GM12864 (cell line): ENCODE measurements around the gene PCSK4.
"Not testable (repeated sequence)": the region's sequence is repeated elsewhere in the genome, so short reads cannot be mapped to it uniquely, and the experiment has no call there.

ENCODE experiments used
- DNase-seq: peaks from one replicate; pipeline ENCODE4 v3.0.0-alpha.2; 2011; ENCODE audit warnings: low read depth
- H3K4me3 ChIP-seq: 2 replicates; pipeline ENCODE4 v1.5.1; 2011; ENCODE audit warnings: mild to moderate bottlenecking, low read depth, low read length, control low read depth
- TF ChIP-seq, protein P1 (sequence below): IDR thresholded peaks from 2 replicates; pipeline ENCODE4 v1.5.1; 2011; ENCODE audit warnings: low read depth, mild to moderate bottlenecking, moderate library complexity, low read length, control low read depth, inconsistent platforms; ENCODE audit errors: missing control alignments

The PCSK4 gene

DNA sequence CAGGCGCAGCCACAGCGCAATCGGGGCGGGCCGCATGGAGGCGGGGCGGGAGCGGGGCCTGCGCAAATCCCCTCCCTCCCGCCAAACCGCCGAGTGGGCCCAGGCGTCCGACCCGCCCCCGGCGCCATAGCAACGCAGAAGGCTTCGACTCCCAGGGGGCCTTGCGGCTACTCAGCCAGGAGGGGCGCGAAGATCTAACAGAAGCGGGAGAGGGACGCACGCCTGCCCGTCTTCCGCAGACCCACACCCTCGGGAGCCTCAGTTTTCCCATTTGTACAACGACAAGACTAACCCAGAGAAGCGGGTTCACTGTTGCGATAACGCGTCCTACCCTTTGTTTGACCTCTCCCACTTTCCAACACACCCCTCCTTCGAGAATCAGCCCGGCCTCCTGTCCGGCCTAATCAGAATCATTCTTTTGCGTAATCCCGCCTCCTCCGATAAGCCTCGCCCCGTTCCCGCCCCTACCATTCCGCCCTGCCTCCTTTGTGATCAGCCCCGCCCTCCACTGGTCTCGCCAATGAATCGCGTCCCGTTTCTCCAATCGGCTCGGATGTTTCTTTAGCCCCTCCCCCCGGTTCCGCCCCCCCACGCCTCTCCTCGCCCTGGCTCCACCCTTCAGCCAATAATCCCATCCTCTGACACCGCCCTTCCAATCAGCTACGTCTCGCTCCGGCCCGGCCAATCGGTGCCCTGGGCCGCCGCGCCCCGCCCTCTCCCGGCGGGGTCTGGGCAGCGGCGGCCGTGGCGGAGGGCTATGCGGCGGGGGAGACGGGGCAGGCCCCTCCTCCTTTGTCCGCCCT lies at the start of gene PCSK4:
TSS of gene PCSK4 (minus strand) at position 40 of the 803 bp plus-strand sequence. CDS start at position 36, 4 bp downstream.
- H3K4me3 ChIP-seq = peak within 1 kb of the TSS; percentile 60
- TF ChIP-seq, protein P1, sequence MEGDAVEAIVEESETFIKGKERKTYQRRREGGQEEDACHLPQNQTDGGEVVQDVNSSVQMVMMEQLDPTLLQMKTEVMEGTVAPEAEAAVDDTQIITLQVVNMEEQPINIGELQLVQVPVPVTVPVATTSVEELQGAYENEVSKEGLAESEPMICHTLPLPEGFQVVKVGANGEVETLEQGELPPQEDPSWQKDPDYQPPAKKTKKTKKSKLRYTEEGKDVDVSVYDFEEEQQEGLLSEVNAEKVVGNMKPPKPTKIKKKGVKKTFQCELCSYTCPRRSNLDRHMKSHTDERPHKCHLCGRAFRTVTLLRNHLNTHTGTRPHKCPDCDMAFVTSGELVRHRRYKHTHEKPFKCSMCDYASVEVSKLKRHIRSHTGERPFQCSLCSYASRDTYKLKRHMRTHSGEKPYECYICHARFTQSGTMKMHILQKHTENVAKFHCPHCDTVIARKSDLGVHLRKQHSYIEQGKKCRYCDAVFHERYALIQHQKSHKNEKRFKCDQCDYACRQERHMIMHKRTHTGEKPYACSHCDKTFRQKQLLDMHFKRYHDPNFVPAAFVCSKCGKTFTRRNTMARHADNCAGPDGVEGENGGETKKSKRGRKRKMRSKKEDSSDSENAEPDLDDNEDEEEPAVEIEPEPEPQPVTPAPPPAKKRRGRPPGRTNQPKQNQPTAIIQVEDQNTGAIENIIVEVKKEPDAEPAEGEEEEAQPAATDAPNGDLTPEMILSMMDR = no peak
- peak; percentile 89 for DNase-seq

DNA sequence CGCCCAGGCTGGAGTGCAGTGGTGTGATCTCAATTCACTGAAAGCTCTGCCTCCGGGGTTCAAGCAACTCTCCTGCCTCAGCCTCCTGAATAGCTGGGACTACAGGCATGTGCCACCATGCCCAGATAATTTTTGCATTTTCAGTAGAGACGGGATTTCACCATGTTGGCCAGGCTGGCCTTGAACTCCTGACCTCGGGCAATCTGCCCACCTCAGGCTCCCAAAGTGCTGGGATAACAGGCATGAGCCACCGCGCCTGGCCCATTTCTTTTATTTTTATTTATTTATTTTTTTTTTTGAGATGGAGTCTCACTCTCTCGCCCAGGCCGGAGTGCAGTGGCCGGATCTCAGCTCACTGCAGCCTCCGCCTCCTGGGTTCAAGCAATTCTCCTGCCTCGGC lies 49.6 kb upstream of the PCSK4 start:
- H3K4me3 ChIP-seq, DNase-seq: not testable (repeated sequence)

DNA sequence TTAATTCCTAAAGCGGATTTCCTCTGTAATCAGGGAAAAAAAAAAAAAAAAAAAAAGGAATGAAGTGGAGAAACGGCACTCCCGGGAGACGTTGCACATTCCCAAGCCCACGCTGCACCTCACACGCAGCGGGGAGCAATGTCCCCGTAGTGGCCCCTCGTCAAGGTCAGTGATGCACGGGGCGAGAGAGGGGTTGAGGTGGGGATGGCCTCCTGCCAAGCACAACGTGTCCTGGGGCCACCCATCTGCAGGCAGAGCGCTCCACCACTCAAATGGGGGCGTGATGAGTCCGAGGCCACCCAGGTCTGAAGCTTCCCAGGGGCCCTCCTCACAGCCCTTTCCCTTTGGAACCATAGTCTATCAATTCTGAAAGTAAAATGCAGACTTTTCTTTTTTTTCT lies 48.8 kb upstream of the PCSK4 start:
- TF ChIP-seq, protein P1 = no peak
- H3K4me3 ChIP-seq = no peak overlapping the region
- DNase-seq = no peak

GRCh38 chr19:1535699-1536098 lies 45.5 kb upstream of the PCSK4 start:
- DNase-seq, H3K4me3 ChIP-seq: not testable (repeated sequence)

- DNase-seq = no peak
- no peak overlapping the region for H3K4me3 ChIP-seq
- TF ChIP-seq, protein P1 = no peak
Measured at GRCh38 chr19:1534972-1535371, 44.8 kb upstream of the PCSK4 start.

- TF ChIP-seq, protein P1 = no peak
- DNase-seq = no peak
Measured at GRCh38 chr19:1533510-1534150, 43.5 kb upstream of the PCSK4 start.

DNA sequence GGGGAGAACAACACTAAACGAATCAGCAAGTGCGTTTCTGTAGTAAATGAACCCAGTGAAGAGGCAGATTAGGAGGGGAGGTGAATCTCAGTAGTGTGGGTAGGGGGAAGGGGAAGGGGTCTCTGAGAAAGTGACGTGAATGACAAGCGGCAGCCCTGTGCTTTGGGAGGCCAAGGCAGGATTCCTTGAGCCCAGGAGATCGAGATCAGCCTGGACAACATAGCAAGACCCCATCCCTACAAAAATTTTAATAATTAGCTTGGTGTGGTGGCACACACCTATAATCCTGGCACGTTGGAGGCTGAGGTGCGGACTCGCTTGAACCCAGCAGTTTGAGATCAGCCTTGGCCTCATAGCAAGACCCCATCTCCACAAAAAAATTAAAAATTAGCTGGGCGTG lies 41.9 kb upstream of the PCSK4 start:
- TF ChIP-seq, protein P1 = no peak
- H3K4me3 ChIP-seq = no peak overlapping the region
- no peak for DNase-seq

More at GRCh38 chr19:1533510-1534150, 43.5 kb upstream of the PCSK4 start:
- no peak overlapping the region for H3K4me3 ChIP-seq

- DNase-seq = no peak
- TF ChIP-seq, protein P1 = no peak
- H3K4me3 ChIP-seq = no peak overlapping the region
Measured at GRCh38 chr19:1531587-1531986, 41.4 kb upstream of the PCSK4 start.

DNA sequence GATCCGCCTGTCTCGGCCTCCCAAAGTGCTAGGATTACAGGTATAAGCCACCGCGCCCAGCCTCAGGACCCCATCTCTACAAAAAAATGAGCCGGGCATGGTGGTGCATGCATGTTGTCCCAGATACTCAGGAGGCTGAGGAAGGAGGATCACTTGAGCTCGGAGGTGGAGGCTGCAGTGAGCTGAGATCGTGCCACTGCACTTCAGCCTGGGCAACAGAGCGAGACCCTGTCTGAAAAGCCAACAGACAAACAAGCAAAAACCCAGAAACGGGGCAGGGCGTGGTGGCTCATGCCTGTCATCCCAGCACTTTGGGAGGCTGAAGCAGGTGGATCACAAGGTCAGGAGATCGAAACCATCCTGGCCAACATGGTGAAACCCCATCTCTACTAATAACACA lies 40.7 kb upstream of the PCSK4 start:
- not testable (repeated sequence) for DNase-seq, H3K4me3 ChIP-seq
